Measurements from ENCODE around the gene WEE2. TPM values are rescaled to one million over a fixed set of nuclear protein-coding genes. Genes with fewer than 3 reads are reported as not detected.
A peak's percentile ranks its signal among the peaks of the same experiment; 100 is the strongest.

Gene WEE2
- total and polyA plus RNA-seq, 2 of the 13 experiments (the other 11 are each of a cell fraction or from before 2014, with no cell fraction given), result not detected

DNA sequence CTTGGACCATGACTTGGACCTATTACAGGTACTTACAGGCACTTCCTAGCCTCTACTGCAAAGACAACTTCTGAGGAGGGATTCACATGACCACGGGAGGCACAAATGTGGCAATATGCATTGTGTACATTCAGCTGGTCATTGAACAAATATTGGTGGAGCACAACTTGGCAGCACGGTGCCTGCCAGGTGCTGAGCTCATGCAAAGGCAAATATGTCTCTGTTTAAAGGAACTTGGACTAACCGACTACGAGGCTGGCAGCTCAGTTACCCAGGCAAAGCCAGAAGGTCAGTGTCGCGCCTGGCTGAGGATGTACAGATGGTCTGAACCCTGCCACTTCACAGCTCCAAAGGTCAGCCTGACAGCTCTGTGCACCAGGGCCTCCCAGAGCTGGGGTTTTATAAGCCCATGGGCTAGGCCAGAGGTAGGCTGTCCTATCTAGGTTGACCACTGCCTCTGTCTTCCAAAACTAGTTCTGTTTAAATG lies 12.3 kb upstream of the WEE2 start:
- Histone ChIP-seq H3K27ac (ENCODE audit: extremely low read length, insufficient read depth, low read length) (peak overlapping the region; percentile 8), H3K79me2 (ENCODE audit: insufficient read depth, low read length) (no peaks in the 10 kb centered on the region), H3K36me3 (replicated peaks in 1 of 2; ENCODE audit: control insufficient read depth in 1 of 2, insufficient read depth in 2 of 2, low read length in 2 of 2) (no peaks in the 10 kb centered on the region), H3K9ac (ENCODE audit: insufficient read depth, low read depth, low read length) (no peak overlapping the region), H3K27me3 (ENCODE audit: control insufficient read depth in 1 of 2, insufficient read depth in 2 of 2, low read length in 2 of 2) (no peaks in the 10 kb centered on the region), H3K4me3 (replicated peaks in 1 of 3; ENCODE audit: insufficient read depth in 1 of 3, low read depth in 2 of 3, low read length in 3 of 3) (no peak overlapping the region; a peak in 1 of 6 replicates), H3K4me2 (ENCODE audit: low read depth, low read length) (peak overlapping the region; percentile 32), H4K20me1 (ENCODE audit: insufficient read depth, low read length) (0 out of 2 replicates have a peak, but pooled peaks cover 2% of the 10 kb centered on the region), H3K9me3 (ENCODE audit: low read length) (no peaks in the 10 kb centered on the region), H2AFZ (ENCODE audit: low read length) (no peak overlapping the region), H3K4me1 (ENCODE audit: insufficient read depth, low read length) (peaks cover 43% of the 10 kb centered on the region)
- ChIA-PET POLR2A (interaction anchor here (1.2 to 1.7 kb wide), 5 partner anchors 9 to 42 kb away, joined by 3 to 18 read pairs (median 3); partner anchors contain the start of gene SSBP1), CTCF (ENCODE audit: low intra/inter-chr PET ratio, low total read pairs) (no interaction called here)
- intact Hi-C loops (cut with micrococcal nuclease; ENCODE audit: unreplicated experiment), result loop anchor here (2.0 kb wide), 1 partner anchor 43 kb away; the partner anchor contains the start of gene SSBP1
- DNase-seq (ENCODE audit: low spot score), result peak; percentile 77
- peak; percentile 94 for FAIRE-seq
- no TSS peak for BruUV-seq (replicated peaks)
- in situ Hi-C loops (cut with HindIII; ENCODE audit: extremely low pct_ligation_motif_present, low pct_unique_long_range_greater_than_20kb), result no loop called here
- ATAC-seq, result peak; percentile 98
- WGBS (ENCODE audit: low lambda C conversion rate), result 0% methylated on average over 2 of the region's 6 CpGs
- 0 out of 2 replicates have a peak, but pooled peaks have one; percentile 56 for TF ChIP-seq ZNF703 (CRISPR knock-in tag; IDR thresholded peaks at IDR 0.05; ENCODE audit: borderline replicate concordance)
- TF ChIP-seq, protein P1, sequence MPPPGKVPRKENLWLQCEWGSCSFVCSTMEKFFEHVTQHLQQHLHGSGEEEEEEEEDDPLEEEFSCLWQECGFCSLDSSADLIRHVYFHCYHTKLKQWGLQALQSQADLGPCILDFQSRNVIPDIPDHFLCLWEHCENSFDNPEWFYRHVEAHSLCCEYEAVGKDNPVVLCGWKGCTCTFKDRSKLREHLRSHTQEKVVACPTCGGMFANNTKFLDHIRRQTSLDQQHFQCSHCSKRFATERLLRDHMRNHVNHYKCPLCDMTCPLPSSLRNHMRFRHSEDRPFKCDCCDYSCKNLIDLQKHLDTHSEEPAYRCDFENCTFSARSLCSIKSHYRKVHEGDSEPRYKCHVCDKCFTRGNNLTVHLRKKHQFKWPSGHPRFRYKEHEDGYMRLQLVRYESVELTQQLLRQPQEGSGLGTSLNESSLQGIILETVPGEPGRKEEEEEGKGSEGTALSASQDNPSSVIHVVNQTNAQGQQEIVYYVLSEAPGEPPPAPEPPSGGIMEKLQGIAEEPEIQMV (CRISPR knock-in tag; IDR thresholded peaks at IDR 0.05; ENCODE audit: low read depth), result no peak
- TF ChIP-seq, protein P2, sequence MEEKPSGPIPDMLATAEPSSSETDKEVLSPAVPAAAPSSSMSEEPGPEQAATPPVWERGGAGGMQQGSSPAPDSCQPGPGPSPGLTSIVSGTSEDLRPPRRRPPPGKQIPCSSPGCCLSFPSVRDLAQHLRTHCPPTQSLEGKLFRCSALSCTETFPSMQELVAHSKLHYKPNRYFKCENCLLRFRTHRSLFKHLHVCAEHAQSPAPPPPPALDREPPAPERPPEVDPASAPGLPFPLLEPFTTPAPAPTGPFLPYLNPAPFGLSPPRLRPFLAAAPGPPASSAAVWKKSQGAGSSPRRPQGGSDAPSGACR (CRISPR knock-in tag; IDR thresholded peaks at IDR 0.05), result no peak
- TF ChIP-seq ARHGAP35 (CRISPR knock-in tag; IDR thresholded peaks at IDR 0.05; ENCODE audit: borderline replicate concordance), result 0 out of 2 replicates have a peak, but pooled peaks have one; percentile 59
- TF ChIP-seq NCOA2 (CRISPR knock-in tag; IDR thresholded peaks at IDR 0.05), result peak; percentile 67
- no peak for TF ChIP-seq ZNF562 (CRISPR knock-in tag; IDR thresholded peaks at IDR 0.05; ENCODE audit: borderline replicate concordance)
- no peak for TF ChIP-seq NCOR1 (IDR thresholded peaks at IDR 0.05; ENCODE audit: borderline replicate concordance, low read length)
- peak; percentile 74; the same call in 1 of the 2 replicates for TF ChIP-seq MIER3 (CRISPR knock-in tag; IDR thresholded peaks at IDR 0.05; ENCODE audit: borderline replicate concordance)
- TF ChIP-seq, protein P3, sequence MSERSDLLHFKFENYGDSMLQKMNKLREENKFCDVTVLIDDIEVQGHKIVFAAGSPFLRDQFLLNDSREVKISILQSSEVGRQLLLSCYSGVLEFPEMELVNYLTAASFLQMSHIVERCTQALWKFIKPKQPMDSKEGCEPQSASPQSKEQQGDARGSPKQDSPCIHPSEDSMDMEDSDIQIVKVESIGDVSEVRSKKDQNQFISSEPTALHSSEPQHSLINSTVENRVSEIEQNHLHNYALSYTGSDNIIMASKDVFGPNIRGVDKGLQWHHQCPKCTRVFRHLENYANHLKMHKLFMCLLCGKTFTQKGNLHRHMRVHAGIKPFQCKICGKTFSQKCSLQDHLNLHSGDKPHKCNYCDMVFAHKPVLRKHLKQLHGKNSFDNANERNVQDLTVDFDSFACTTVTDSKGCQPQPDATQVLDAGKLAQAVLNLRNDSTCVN (CRISPR knock-in tag; IDR thresholded peaks at IDR 0.05; ENCODE audit: borderline replicate concordance), result peak; percentile 66
- TF ChIP-seq TARDBP (CRISPR knock-in tag; IDR thresholded peaks at IDR 0.05), result peak; percentile 55; the same call in 1 of the 2 replicates
- no peak for TF ChIP-seq ZNF563 (CRISPR knock-in tag; IDR thresholded peaks at IDR 0.05)
- peak; percentile 89; the same call in 1 of the 2 replicates for TF ChIP-seq ZFP1 (CRISPR knock-in tag; IDR thresholded peaks at IDR 0.05)
- TF ChIP-seq SRSF4 (IDR thresholded peaks at IDR 0.05; ENCODE audit: low read depth, low read length, poor library complexity, severe bottlenecking), result no peak
- no peak for TF ChIP-seq AGO1 (IDR thresholded peaks at IDR 0.05; ENCODE audit: low read depth, low read length, poor library complexity, severe bottlenecking)
- TF ChIP-seq ZNF451 (CRISPR knock-in tag; IDR thresholded peaks at IDR 0.05), result no peak
- TF ChIP-seq, protein P4, sequence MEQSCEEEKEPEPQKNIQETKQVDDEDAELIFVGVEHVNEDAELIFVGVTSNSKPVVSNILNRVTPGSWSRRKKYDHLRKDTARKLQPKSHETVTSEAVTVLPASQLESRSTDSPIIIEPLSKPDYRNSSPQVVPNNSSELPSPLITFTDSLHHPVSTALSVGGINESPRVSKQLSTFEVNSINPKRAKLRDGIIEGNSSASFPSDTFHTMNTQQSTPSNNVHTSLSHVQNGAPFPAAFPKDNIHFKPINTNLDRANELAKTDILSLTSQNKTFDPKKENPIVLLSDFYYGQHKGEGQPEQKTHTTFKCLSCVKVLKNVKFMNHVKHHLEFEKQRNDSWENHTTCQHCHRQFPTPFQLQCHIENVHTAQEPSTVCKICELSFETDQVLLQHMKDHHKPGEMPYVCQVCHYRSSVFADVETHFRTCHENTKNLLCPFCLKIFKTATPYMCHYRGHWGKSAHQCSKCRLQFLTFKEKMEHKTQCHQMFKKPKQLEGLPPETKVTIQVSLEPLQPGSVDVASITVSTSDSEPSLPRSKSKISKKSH (CRISPR knock-in tag; IDR thresholded peaks at IDR 0.05; ENCODE audit: borderline replicate concordance), result no peak
- TF ChIP-seq ZNF17 (CRISPR knock-in tag; IDR thresholded peaks at IDR 0.05), result no peak
- TF ChIP-seq ZSCAN29 (CRISPR knock-in tag; conservative IDR thresholded peaks at IDR 0.05), result 0 out of 2 replicates have a peak, but pooled peaks have one; percentile 45
- TF ChIP-seq SOX6 (IDR thresholded peaks at IDR 0.05), result no peak
- TF ChIP-seq SOX6 (CRISPR knock-in tag; IDR thresholded peaks at IDR 0.05), result peak; percentile 84
